ENCODE data around the gene SLC1A1.

Gene SLC1A1

GRCh38 chr9:4503103-4503502, 12.8 kb downstream of the SLC1A1 start:
- no peaks in the 10 kb centered on the region for H3K9me3 ChIP-seq
- no peaks in the 10 kb centered on the region for H3K36me3 ChIP-seq
- TF ChIP-seq, protein P1, sequence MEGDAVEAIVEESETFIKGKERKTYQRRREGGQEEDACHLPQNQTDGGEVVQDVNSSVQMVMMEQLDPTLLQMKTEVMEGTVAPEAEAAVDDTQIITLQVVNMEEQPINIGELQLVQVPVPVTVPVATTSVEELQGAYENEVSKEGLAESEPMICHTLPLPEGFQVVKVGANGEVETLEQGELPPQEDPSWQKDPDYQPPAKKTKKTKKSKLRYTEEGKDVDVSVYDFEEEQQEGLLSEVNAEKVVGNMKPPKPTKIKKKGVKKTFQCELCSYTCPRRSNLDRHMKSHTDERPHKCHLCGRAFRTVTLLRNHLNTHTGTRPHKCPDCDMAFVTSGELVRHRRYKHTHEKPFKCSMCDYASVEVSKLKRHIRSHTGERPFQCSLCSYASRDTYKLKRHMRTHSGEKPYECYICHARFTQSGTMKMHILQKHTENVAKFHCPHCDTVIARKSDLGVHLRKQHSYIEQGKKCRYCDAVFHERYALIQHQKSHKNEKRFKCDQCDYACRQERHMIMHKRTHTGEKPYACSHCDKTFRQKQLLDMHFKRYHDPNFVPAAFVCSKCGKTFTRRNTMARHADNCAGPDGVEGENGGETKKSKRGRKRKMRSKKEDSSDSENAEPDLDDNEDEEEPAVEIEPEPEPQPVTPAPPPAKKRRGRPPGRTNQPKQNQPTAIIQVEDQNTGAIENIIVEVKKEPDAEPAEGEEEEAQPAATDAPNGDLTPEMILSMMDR (IDR thresholded peaks at IDR 0.05): no peak
- intact Hi-C loops (cut with DNase I; ENCODE audit: low total_unique reads): no loop called here
- DNase-seq: no peak
- H3K4me1 ChIP-seq: no peaks in the 10 kb centered on the region
- no peak overlapping the region for H3K4me3 ChIP-seq
- H3K27ac ChIP-seq: no peak overlapping the region
- H3K27me3 ChIP-seq: no peaks in the 10 kb centered on the region

- DNase-seq: no peak
- TF ChIP-seq, protein P1 (IDR thresholded peaks at IDR 0.05): no peak
- no peaks in the 10 kb centered on the region for H3K36me3 ChIP-seq
Measured at GRCh38 chr9:4504250-4504649, 14.0 kb downstream of the SLC1A1 start.

DNA sequence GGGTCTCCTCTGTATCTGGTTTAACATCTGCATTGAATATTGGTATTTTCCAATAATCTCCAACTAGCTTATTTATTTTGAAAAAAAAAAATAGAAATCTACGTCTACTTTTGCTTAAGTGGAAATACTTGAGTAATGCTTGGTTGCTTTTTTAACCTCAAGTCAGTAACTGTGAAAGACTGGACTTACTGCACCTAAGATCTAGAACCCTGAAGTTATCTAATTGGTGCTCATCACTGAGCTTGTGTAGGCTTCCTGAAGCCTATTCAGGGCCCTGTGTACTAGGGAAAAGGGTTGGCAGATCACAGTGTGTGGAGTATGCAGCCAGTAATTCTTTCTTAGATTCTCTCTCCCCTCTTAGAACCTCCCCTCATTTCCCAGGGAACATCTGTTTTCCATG, 16.2 kb downstream of the SLC1A1 start:
- TF ChIP-seq, protein P1 (IDR thresholded peaks at IDR 0.05): no peak
- no peak for DNase-seq
- H3K27me3 ChIP-seq: no peaks in the 10 kb centered on the region
- H3K9me3 ChIP-seq: no peaks in the 10 kb centered on the region
- H3K36me3 ChIP-seq: no peaks in the 10 kb centered on the region
- intact Hi-C loops (cut with DNase I; ENCODE audit: low total_unique reads): no loop called here
- H3K27ac ChIP-seq: no peak overlapping the region
- H3K4me3 ChIP-seq: no peak overlapping the region
- no peaks in the 10 kb centered on the region for H3K4me1 ChIP-seq

More at GRCh38 chr9:4504250-4504649, 14.0 kb downstream of the SLC1A1 start:
- no peaks in the 10 kb centered on the region for H3K4me1 ChIP-seq
- H3K4me3 ChIP-seq: no peak overlapping the region
- no peaks in the 10 kb centered on the region for H3K9me3 ChIP-seq
- H3K27me3 ChIP-seq: no peaks in the 10 kb centered on the region
- H3K27ac ChIP-seq: no peak overlapping the region
- intact Hi-C loops (cut with DNase I; ENCODE audit: low total_unique reads): no loop called here

DNA sequence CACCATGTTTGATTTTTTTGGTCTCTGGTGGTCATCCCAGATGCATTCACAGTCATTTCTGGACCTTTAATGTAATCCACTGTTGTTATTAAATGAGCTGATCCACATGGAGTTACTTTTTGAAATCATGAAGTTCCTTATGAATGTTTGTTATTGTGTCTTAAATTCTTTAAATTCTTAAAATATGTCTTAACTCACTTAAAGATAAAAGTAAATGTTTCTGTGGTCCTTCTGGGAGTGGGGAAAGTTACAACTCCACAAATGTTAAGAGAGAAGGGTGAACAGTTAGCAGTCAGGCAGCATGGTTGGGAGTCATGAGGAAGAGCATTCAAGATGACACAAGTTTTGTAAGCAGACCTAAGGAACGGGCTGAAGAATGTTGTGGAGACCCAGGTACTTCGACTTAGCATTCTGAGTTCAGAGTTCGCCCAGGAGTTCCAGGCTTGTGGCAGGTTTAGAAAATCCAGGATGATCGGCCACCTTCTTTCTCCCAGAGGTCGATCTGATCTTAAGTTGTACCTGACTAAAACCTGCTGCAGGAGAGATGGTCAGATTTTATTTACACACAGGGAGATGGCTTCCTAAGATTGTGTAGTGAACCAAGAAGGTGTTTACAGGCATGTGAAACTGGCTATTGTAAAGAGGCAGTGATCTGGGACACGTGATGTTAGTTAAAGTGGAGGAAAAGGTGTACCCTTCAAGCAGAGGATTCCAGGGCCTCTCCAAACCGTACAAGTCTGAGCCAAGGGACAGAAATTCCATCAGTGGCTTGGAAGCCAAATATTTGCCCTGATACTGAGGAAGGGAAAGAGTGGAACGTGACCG, 17.2 kb downstream of the SLC1A1 start:
- intact Hi-C loops (cut with DNase I; ENCODE audit: low total_unique reads): no loop called here
- no peak overlapping the region for H3K27ac ChIP-seq
- H3K4me3 ChIP-seq: no peak overlapping the region
- H3K4me1 ChIP-seq: no peaks in the 10 kb centered on the region
- H3K27me3 ChIP-seq: no peaks in the 10 kb centered on the region
- H3K9me3 ChIP-seq: no peaks in the 10 kb centered on the region
- H3K36me3 ChIP-seq: no peaks in the 10 kb centered on the region
- TF ChIP-seq, protein P1 (IDR thresholded peaks at IDR 0.05): no peak
- DNase-seq: no peak

DNA sequence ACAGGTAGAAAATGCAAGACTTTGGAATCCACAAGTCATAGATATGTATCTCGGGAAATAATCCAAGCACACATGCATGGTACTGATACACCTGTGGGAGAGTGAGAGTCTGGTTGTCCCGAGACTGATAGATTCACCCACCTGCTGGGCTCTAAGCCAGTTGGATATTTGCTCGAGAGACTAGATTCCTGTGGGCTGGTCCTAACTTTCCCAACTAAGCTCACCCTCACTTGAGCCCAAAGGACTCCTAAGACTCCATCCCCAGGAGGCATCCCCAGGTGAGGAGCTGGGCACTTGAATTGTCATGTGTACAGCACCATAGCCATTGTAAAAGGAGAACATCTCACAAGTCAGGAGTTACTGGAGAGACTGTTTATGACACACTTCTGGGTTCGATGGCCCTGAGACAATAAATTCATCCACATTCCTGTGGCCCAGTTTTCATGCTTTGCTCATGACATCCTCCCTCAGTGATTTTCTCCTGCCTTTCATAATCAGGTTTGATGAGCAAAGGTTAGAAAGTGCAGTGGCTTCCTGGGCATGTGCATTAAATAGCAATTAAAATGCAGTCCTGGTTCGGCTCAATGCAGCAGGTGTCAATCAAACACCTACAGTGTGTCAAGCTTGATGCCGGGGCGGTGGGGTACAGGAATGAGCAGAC, 18.1 kb downstream of the SLC1A1 start:
- H3K4me1 ChIP-seq: no peaks in the 10 kb centered on the region
- H3K36me3 ChIP-seq: no peaks in the 10 kb centered on the region
- no peak for DNase-seq
- no peak overlapping the region for H3K4me3 ChIP-seq
- H3K27ac ChIP-seq: no peak overlapping the region
- H3K27me3 ChIP-seq: no peaks in the 10 kb centered on the region
- H3K9me3 ChIP-seq: no peaks in the 10 kb centered on the region
- intact Hi-C loops (cut with DNase I; ENCODE audit: low total_unique reads): no loop called here
- TF ChIP-seq, protein P1 (IDR thresholded peaks at IDR 0.05): no peak
